Prostate gland (tissue), 2 donors: ENCODE results near the gene ZC3H13.

Experiments used
- POLR2A ChIP-seq: fragments of 450-650 bp; IDR thresholded peaks from one replicate; pipeline ENCODE4 v1.6.1; 2016; ENCODE audit warnings: antibody characterized with exemption, mild to moderate bottlenecking
- POLR2AphosphoS5 ChIP-seq: sonication (generic); formaldehyde crosslinking; IDR thresholded peaks from one replicate; pipeline ENCODE4 v1.6.1; 2017; ENCODE audit warnings: antibody characterized with exemption
- TF ChIP-seq, protein P1 (sequence below), 4 experiments: fragments of 200-600 bp in 2 of 4; fragments of 450-650 bp in 2 of 4; sonication (generic) in 2 of 4; IDR thresholded peaks; 1 replicate in 3 of 4; 2 replicates in 1 of 4; pipeline ENCODE4 v1.5.1; 2016 to 2019; ENCODE audit warnings: antibody characterized with exemption in 4 of 4, mild to moderate bottlenecking in 2 of 4, moderate library complexity in 2 of 4

- TF ChIP-seq, protein P1, sequence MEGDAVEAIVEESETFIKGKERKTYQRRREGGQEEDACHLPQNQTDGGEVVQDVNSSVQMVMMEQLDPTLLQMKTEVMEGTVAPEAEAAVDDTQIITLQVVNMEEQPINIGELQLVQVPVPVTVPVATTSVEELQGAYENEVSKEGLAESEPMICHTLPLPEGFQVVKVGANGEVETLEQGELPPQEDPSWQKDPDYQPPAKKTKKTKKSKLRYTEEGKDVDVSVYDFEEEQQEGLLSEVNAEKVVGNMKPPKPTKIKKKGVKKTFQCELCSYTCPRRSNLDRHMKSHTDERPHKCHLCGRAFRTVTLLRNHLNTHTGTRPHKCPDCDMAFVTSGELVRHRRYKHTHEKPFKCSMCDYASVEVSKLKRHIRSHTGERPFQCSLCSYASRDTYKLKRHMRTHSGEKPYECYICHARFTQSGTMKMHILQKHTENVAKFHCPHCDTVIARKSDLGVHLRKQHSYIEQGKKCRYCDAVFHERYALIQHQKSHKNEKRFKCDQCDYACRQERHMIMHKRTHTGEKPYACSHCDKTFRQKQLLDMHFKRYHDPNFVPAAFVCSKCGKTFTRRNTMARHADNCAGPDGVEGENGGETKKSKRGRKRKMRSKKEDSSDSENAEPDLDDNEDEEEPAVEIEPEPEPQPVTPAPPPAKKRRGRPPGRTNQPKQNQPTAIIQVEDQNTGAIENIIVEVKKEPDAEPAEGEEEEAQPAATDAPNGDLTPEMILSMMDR (IDR thresholded peaks at IDR 0.05) = no peak
- TF ChIP-seq POLR2A (no peak), POLR2AphosphoS5 (peak; percentile 9)
Observed at GRCh38 chr13:46102255-46102605, 49.7 kb upstream of the ZC3H13 start.
